GM12865 (cell line): ENCODE data around the gene LCNL1.

Source experiments
- DNase-seq: peaks from one replicate; pipeline ENCODE4 v3.0.0; 2010; ENCODE audit warnings: low read depth
- H3K4me3 ChIP-seq: 2 replicates; pipeline ENCODE4 v1.5.1; 2011; ENCODE audit warnings: mild to moderate bottlenecking, low read depth, low read length, control low read depth
- TF ChIP-seq, protein P1 (sequence below): IDR thresholded peaks from 2 replicates; pipeline ENCODE4 v1.5.1; 2011; ENCODE audit warnings: low read length, control low read depth, low read depth, inconsistent platforms; ENCODE audit not compliant: insufficient read depth; ENCODE audit errors: missing control alignments

LCNL1 gene

DNA sequence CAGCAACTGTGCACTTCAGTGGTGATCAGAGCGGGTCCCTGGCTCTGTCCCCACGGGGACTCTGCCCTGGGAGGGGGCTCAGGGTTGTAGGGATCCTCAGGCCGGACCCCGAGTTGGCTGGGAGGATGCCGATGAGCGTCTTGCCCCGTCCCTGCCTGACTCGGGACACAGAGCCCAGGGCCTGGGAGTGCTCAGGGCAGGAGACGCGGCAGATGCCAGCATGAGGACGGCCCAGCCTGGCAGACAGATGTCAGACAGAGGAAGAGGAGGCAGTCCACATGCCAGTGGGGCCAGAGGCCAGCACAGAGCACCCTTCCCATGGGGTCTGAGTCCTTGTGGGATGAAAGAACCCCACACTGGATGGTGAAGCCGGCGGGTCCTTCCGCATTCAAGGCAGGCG lies 19.5 kb upstream of the LCNL1 start:
- no peak overlapping the region for H3K4me3 ChIP-seq
- no peak for DNase-seq
- TF ChIP-seq, protein P1, sequence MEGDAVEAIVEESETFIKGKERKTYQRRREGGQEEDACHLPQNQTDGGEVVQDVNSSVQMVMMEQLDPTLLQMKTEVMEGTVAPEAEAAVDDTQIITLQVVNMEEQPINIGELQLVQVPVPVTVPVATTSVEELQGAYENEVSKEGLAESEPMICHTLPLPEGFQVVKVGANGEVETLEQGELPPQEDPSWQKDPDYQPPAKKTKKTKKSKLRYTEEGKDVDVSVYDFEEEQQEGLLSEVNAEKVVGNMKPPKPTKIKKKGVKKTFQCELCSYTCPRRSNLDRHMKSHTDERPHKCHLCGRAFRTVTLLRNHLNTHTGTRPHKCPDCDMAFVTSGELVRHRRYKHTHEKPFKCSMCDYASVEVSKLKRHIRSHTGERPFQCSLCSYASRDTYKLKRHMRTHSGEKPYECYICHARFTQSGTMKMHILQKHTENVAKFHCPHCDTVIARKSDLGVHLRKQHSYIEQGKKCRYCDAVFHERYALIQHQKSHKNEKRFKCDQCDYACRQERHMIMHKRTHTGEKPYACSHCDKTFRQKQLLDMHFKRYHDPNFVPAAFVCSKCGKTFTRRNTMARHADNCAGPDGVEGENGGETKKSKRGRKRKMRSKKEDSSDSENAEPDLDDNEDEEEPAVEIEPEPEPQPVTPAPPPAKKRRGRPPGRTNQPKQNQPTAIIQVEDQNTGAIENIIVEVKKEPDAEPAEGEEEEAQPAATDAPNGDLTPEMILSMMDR, result no peak

GRCh38 chr9:136963751-136964150 lies 19.0 kb upstream of the LCNL1 start:
- TF ChIP-seq, protein P1, result no peak

GRCh38 chr9:136964171-136964689 lies 18.6 kb upstream of the LCNL1 start:
- TF ChIP-seq, protein P1, result no peak
- H3K4me3 ChIP-seq, result no peak overlapping the region
- no peak for DNase-seq

More at GRCh38 chr9:136963751-136964150, 19.0 kb upstream of the LCNL1 start:
- no peak overlapping the region for H3K4me3 ChIP-seq
- DNase-seq, result no peak

DNA sequence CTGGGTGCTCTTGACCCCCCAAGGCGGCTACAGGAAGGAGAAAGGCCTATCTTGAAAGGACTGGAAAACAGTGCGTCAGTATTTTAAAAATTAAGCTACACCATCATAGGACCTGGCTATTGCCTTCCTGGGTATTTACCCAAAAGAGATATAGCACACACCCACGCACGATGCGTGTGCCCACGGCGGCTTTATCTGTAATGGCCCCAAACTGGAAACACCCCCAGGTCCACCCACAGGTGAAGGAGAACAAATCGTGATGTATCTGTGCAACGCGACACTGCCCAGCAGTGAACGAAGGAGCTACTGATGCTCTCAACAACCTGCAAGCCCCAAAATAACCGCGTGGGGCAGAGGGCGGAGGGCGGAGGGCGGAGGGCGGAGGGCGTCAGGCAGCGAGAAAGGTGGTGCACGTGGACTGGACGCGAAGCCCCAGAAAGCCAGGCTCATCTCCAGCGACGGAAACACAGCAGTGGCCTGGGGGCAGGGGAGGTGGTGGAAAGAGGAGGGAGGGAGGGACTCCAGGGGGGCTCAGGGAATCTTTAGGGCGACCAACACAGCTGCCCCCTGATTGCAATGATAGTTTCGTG lies 17.9 kb upstream of the LCNL1 start:
- no peak for DNase-seq
- TF ChIP-seq, protein P1, result no peak
- H3K4me3 ChIP-seq, result no peak overlapping the region

DNA sequence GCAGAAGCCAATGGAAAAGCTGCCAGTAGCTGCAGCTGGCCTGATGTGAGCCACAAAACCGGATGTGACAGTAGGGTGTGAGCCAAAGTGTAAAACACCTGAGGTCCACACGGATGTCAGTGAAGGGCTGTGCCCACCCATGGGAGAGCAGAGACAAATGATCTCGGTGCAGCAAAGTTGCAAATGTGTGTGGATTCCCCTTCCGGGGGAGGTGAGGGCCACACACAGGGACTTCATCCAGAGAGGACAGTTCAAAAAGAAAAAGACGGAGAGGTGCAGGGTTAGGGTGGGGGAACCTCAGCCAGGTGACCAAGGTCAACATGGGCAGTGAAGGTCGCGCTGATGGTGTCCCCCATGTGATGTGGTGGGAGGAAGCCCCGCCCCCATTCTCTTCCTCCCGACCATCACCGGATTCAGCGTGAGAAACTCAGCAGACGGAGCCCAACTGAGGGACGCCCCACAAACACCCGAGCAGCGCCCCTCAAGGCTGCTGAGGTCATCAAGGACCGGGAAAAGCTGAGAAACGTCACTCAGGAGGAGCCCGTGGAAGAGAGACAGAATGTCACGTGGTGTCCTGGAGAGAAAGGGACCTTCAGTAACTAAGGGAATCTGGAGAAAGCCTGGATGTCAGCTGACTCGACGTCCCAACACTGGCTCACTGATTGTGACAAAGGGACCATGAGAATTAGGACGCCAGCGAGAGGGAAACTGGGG lies 16.9 kb upstream of the LCNL1 start:
- TF ChIP-seq, protein P1, result no peak
- DNase-seq, result peak; percentile 58
- H3K4me3 ChIP-seq, result no peak overlapping the region

DNA sequence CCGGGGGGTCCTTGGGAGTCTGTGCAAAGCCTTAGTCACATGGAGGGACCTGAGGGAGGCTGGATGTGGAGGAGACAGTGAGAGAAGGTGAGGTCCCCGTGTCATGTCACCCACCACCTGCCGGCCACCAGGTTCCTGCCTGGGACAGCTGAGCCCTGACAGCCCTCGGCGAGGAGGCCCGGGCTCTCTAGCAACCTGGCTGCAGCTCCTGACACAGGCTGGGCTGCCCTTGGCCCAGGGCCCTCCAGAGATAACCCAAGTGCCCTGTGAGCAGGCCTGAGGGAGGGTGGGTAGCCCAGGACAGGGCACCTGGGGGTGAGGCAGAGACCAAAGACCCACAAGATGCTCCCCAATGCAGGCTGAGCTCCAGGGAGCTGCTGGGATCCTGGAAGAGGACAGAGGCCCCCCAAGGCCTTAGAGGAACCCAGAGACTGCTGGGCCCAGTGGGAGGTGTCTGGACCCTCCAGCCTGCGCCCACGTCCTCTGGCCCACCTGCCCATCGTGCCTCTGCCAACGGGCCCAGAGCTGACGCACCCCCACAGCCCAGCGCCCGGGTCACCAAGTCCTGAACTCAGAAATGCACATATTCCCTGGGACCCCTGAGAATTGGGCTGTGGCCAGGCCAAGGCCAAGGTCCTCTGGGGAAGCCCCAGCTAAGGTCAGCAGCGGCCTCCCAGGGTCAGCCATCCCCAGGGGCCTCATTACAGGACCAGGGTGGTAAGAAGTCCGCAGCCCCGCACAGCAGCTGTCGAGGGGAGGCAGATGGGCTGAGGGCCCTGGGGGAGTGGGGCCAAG lies 14.3 kb upstream of the LCNL1 start:
- no peak overlapping the region for H3K4me3 ChIP-seq
- no peak for DNase-seq
- TF ChIP-seq, protein P1, result no peak
